ENCODE measurements around the gene CHRNA10.

Gene CHRNA10

DNA sequence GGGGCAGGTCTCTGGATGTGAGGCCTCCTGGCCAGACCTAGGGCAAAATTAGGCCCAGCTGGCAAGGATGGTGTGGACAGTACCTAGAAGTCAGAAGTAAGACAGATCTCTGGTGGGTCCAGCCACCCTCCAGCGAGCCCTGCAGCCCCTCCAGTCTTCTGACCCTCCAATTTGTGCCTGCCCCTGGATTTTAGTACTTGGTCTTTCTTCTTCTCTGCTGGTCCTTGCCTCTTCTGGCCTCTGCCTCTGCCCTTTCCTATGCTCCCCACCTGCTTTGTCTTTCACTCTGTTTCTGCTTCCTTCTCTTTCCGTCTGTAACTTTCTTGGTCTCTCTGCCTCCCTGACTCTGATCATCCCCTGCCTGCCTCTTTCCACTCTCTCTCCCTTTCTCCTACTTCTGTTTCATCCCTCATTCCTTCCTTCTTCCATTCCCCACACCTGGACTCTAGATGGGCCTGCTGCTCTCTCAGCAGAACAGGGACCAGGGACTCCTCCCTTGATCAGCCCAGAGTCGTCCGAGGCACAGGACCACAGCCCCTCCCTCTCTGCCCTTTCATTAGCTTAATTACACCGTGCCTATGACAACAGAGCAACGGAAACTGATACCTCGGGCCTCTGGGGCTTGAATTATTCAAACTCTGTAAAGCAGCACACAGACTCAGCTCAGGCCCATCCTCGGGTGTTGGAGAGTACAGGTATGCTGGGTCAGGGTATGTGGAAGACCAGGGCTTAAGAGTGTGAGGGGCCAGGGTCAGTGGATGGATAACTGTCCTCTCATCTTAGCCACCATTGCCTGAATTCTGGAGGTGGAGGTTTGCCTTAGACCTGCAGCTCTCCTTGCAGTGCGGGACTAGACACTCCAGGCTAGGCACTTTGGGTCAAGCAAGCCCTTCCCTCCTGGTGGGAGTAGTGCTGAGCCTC, at the start of gene CHRNA10:
CHRNA10 (minus strand) TSS at position 51 of the 921 bp plus-strand sequence. CDS start 72 bp downstream, outside the sequence.
- no peak for DNase-seq

- no peak for DNase-seq
Measured at GRCh38 chr11:3712274-3712673, 41.1 kb upstream of the CHRNA10 start.

GRCh38 chr11:3710485-3711259, 39.5 kb upstream of the CHRNA10 start:
- DNase-seq = no peak

GRCh38 chr11:3709977-3710376, 38.8 kb upstream of the CHRNA10 start:
- no peak for DNase-seq

GRCh38 chr11:3707176-3707575, 36.0 kb upstream of the CHRNA10 start:
- no peak for DNase-seq

- DNase-seq = no peak
Measured at GRCh38 chr11:3703383-3703782, 32.2 kb upstream of the CHRNA10 start.

GRCh38 chr11:3700910-3701309, 29.7 kb upstream of the CHRNA10 start:
- DNase-seq = no peak

- no peak for DNase-seq
Measured at GRCh38 chr11:3700410-3700809, 29.2 kb upstream of the CHRNA10 start.

GRCh38 chr11:3686751-3687150, 15.6 kb upstream of the CHRNA10 start:
- no peak for DNase-seq

- DNase-seq = no peak
Measured at GRCh38 chr11:3685923-3686322, 14.7 kb upstream of the CHRNA10 start.

DNA sequence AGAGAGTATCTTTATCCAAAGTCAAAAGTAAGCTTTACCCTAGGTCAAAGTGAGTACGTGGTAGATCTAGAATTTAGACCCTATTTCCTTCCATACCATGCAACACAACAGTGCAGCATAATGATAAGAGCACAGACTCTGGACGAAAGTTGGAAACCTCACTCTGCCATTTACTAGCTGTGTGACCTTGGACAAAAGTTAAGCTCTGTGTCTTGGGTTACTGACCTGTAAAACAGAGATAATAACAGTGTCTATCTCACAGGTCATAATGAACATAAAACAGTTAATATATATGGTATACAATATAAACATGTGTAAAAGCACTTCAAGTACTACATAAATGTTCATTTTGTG, 13.6 kb upstream of the CHRNA10 start:
- DNase-seq = peak; percentile 69

DNA sequence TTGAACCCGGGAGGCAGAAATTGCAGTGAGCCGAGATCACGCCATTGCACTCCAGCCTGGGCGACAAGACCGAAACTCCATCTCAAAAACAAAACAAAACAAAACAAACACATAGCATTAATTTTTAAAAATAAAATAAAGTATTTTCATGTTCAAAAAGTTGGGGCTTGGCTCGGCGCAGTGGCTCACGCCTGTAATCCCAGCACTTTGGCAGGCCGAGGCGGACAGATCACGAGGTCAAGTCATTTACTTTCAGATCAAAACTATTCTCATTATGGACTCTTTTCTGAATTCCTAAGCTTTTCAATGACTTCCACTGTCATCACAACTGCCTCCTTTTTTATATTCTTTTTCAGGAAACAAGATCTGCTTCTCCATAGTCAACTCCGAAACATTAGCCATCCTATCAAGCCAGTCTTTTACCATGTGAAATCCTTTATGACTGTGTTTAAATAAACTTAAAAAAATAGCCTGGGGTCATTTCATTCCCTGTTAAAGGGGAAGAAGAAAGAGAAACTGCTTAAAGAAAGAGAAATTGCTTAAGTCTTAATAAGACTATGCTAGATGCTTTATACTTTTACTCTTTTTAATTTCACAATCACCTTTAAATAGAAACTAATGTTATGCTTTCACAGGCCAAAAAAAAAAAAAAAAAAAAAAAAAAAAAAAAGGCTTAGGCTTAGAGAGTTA, 13.1 kb upstream of the CHRNA10 start:
- DNase-seq = no peak

GRCh38 chr11:3683039-3683438, 11.9 kb upstream of the CHRNA10 start:
- no peak for DNase-seq

GRCh38 chr11:3679077-3679476, 7.9 kb upstream of the CHRNA10 start:
- DNase-seq = no peak

DNA sequence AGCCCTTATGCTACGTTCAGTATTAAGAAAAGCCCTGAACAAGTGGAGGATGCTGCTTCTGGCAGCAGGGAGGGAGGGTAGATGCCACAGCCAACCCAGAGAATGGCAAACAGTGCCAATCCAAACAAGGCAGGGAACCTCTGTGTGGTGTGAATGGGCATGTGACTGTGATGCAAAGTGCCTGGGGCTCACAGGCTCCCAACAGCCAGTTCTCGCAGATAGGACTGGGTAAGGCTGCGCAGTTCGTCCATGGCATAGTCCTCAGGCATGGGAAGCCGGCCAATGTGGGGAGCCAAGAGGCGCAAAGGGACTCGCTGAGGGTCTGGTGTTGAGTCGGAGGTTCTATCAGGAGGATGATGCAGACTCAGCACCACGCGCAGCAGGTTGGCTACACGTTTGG, 4.8 kb upstream of the CHRNA10 start:
- no peak for DNase-seq

DNA sequence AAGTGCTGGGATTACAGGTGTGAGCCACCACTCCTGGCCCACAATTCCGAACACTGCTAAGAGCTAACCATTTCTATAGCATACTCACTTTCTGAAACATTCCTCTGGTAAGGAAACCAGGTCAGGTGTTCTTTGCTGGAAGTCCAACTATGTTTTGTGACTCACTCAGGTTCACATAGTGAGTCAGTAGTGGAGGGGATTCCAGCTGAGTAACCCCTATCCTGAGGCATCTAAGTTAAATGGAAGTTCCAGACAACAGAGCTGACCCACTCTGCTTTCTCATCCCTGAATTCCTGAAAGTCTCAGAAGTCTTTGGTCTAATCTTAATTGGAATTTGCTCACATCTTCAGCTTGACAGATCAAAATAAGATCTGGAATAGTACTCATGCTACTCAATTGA, 3.0 kb upstream of the CHRNA10 start:
- no peak for DNase-seq

DNA sequence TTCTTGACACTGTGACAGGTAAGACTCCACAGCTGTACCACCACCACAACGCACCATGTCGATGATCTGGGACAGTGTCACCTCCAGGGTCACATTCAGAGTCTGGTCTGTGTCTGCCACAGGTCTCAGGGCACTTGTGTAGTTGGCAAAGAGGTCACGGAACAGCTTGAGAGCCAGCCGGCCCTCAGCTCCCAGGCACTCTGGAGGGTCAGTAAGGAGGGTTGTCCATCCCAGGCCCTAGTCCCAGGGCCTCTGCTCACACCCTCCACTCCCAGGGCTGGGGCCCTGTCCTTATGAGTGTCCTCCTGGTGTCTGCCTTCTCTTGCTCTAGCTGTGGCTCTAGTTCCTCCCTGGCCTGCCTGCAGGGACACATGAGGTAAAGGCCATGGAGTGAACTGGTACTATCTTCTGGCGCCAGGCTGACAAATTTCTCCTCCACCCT, 1.4 kb downstream of the CHRNA10 start:
- DNase-seq = no peak

- DNase-seq = no peak
Measured at GRCh38 chr11:3669128-3669527, 2.1 kb downstream of the CHRNA10 start.

DNA sequence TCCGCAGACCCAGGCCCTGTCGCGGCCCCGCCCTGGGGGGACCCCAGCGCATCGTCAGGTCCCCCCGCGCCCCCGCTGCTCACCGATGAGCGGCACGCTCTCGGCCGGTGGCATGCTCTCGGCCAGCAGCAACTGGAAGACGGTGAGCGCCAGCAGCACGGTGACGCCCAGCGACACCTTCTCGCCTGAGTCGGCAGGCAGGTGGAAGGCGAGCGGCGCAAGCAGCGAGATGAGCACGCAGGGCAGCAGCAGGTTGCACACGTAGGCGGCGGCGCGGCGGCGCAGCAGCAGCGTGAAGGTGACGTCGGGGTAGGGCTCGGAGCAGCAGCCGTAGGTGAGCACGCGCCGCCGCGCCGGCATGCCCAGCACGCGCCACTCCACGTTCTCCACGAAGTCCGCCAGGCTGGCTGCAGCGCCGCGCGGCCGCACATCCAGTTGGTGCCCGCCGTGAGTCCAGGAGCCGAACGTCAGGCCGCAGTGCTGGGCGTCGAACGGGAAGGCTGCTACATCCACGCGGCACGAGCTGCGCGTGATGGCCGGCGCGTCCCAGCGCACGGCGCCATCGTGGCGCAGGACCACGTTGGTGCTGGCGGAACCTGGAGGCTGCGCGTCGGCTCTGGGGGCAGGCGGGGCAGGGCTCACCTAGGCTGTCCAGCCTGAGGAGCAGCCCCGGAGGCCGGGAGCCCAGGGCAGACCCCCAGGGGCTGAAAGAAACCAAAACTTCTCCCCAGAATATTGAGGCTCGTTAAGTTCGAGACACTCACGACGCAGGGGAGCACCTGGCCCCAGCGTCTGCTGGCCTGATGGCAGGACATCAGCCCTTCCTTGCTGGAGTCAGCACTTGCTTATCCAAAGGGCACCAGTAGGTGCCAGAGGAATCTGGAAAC, 3.8 kb downstream of the CHRNA10 start:
- no peak for DNase-seq

DNA sequence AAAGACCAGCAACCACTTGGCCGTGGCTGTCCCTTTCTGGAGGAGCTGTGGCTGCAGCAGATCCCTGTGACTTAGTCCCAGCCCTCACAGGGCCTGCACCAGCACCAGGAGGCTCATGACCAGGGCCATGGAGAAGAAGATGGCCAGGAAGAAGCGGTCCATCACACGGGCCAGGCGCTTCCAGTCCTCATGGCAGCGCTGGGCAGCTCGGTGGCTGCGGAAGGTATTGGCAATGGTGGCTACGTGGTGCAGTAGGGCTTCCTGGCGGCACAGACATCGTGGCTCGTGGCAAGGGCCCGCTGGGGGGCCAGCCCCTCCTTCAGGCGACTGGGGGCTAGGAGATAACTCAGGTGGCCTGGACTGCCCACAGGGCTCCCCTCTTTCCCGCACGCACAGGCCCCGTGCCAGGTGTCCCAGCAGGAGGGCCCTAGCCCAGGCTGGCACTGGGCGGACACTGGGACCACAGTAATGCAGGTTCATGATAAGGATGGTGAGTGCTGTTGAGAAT, 5.1 kb downstream of the CHRNA10 start:
- DNase-seq = no peak

DNA sequence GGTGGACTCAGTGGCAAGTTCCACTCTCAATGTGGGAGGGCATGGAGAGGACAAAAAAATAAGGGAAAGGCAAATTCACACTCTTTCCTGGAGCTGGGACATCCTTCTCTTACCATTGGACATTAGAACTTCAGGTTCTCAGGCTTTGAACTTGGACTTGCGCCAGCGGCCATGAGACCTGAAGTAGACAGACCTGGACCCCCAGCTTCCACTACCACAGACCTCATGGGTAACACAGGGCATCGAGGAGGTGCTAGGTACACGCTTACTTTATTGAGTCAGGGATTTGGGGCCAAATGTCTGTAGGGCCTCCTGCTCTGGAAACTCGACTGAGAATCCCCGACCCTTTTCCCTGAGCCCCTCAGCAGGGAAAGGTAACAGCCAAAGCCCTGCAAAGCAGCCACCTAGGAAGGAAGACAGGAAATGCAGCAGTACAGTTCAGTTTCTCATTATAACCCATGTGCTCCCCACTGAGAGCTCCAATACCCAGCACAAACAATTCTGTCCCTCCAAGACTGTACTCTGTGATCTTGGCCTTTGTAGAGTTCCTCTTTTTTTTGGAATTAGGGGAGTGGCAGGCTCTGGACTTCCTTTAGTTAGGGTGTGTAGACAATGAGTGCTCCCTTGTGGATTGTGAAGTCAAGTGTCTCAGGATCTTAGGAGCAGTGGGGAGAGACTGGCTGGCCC, 5.7 kb downstream of the CHRNA10 start:
- DNase-seq = peak; percentile 16
